ENCODE results near the gene CHD1L.

CHD1L gene

GRCh38 chr1:147241934-147242448 lies 493 bp upstream of the CHD1L start:
- no peak for TF ChIP-seq SIN3A (IDR thresholded peaks at IDR 0.05; ENCODE audit: borderline replicate concordance, insufficient read depth, low read length)
- TF ChIP-seq REST (IDR thresholded peaks at IDR 0.05; ENCODE audit: insufficient read depth in 1 of 2, low read depth in 2 of 2, low read length in 2 of 2), result no peak
- TF ChIP-seq TAF1 (IDR thresholded peaks at IDR 0.05; ENCODE audit: borderline replicate concordance, insufficient read depth, low read length), result no peak

DNA sequence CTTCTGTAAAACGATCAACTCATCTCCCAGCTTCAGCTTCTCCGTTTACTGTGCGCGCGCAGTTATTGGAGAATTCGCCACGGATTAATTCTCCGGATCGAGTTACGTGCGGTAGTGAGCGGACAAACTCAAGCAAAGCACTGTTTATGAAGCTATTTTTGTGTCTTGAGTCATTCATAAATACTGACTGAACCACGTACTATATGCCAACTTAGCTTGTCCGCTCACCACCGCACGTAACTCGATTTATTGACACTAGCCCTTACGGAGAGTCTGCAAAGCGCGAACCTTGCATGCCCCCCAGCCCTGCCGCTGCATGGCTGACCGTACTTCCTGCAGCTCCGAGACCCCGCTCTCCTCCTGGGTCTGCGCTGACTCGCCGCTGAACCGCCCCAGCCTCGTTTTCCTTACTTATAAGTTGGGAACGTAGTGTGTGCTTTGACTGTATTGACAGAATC lies 773 bp downstream of the CHD1L start:
- TF ChIP-seq TAF1 (IDR thresholded peaks at IDR 0.05; ENCODE audit: borderline replicate concordance, insufficient read depth, low read length) (peak; percentile 12; the same call in 1 of the 2 replicates), POLR2AphosphoS5 (IDR thresholded peaks at IDR 0.05; ENCODE audit: low read depth, low read length) (no peak), REST (IDR thresholded peaks at IDR 0.05; ENCODE audit: insufficient read depth in 1 of 2, low read depth in 2 of 2, low read length in 2 of 2) (no peak), FOXP2 (optimal IDR thresholded peaks at IDR 0.05; ENCODE audit: borderline replicate concordance, extremely low read depth, extremely low read length, insufficient read depth) (peak; percentile 2)

DNA sequence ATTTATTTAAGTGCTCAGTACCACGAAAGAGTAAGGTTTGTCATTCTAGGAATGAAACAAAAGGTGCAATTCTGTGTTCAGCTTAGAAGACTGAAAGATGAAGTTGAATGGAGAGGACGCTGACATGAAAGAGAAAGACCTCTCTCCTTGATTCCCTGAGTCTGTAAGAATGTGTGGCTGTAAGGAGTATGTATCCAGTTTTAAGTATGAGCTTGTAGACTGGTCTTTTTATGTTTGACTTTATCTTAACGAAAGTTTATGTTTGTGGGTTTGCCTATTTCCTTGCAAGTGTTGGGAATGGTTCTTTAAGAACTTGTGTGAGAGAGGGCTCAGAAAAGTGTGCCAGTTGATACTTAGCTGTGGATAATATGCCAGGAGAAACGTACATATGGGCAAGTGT lies 1.4 kb downstream of the CHD1L start:
- no peak for TF ChIP-seq POLR2AphosphoS5 (IDR thresholded peaks at IDR 0.05; ENCODE audit: low read depth, low read length)

DNA sequence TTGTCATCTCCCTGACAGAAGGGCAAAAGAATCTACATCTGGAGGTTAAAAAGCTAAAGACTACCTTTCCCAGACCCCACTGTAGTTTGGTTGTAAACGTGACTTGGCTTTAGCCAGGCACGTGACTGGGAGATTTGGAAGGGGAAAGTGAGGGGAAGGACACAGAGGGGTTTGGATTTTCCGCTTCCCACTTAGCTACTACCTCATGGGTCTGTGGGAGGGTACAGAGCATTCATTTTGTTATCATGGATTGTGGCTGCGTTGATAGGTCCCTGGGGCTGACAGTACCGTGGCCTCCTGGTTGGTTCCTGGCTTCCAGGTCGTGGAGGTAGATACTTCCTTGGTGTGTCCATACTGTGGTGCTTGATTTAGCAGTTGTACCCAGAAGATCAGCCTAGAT lies 2.6 kb downstream of the CHD1L start:
- no peak for TF ChIP-seq REST (IDR thresholded peaks at IDR 0.05; ENCODE audit: insufficient read depth in 1 of 2, low read depth in 2 of 2, low read length in 2 of 2)
- no peak for TF ChIP-seq SIN3A (IDR thresholded peaks at IDR 0.05; ENCODE audit: borderline replicate concordance, insufficient read depth, low read length)
- no peak for TF ChIP-seq FOXP2 (optimal IDR thresholded peaks at IDR 0.05; ENCODE audit: borderline replicate concordance, extremely low read depth, extremely low read length, insufficient read depth)
- no peak for TF ChIP-seq POLR2AphosphoS5 (IDR thresholded peaks at IDR 0.05; ENCODE audit: low read depth, low read length)
- no peak for TF ChIP-seq TAF1 (IDR thresholded peaks at IDR 0.05; ENCODE audit: borderline replicate concordance, insufficient read depth, low read length)

- TF ChIP-seq SIN3A (IDR thresholded peaks at IDR 0.05; ENCODE audit: borderline replicate concordance, insufficient read depth, low read length), result no peak
- TF ChIP-seq POLR2AphosphoS5 (IDR thresholded peaks at IDR 0.05; ENCODE audit: low read depth, low read length), result no peak
- TF ChIP-seq FOXP2 (optimal IDR thresholded peaks at IDR 0.05; ENCODE audit: borderline replicate concordance, extremely low read depth, extremely low read length, insufficient read depth), result no peak
- TF ChIP-seq REST (IDR thresholded peaks at IDR 0.05; ENCODE audit: insufficient read depth in 1 of 2, low read depth in 2 of 2, low read length in 2 of 2), result no peak
- TF ChIP-seq TAF1 (IDR thresholded peaks at IDR 0.05; ENCODE audit: borderline replicate concordance, insufficient read depth, low read length), result no peak
These were observed 3.1 kb downstream of the CHD1L start for GRCh38 chr1:147245586-147246021.
